PC-9 (cell line): ENCODE results near the gene CA6. TPM values are rescaled to one million over a fixed set of nuclear protein-coding genes. Genes with fewer than 3 reads are reported as not detected.

Source experiments
- BruUV-seq: library from RNA; stranded (reverse); fragments of 400-500 nt; replicated peaks from 2 replicates; lab custom pipeline; 2021; lab: Mats Ljungman, UMichigan
- CTCF ChIA-PET: fragments of 300-600 bp; sonication (Branson Sonifier 250); formaldehyde crosslinking; loops from one replicate; lab custom pipeline; 2022; ENCODE audit warnings: antibody characterized with exemption; lab: Charles Lee
- POLR2A ChIA-PET: fragments of 300-600 bp; sonication (Branson Sonifier 250); formaldehyde crosslinking; loops from one replicate; lab custom pipeline; 2022; ENCODE audit warnings: antibody characterized with exemption; ENCODE audit not compliant: unreplicated experiment; lab: Charles Lee
- DNase-seq, 2 experiments: peaks; one replicate each; pipeline versions ENCODE4 v3.0.0 to v3.0.0-alpha.2; 2015 to 2022; ENCODE audit warnings: mixed read lengths in 1 of 2
- H2AFZ ChIP-seq: fragments of 200-600 bp; sonication (generic); 2 replicates; pipeline ENCODE4 v1.8.1; 2017; ENCODE audit warnings: antibody characterized with exemption
- H3F3A ChIP-seq: fragments of 200-600 bp; sonication (generic); 2 replicates; pipeline ENCODE4 v1.8.1; 2017; ENCODE audit warnings: antibody characterized with exemption, mild to moderate bottlenecking, low read depth; ENCODE audit not compliant: insufficient read depth
- H3K27ac ChIP-seq: fragments of 200-600 bp; sonication (generic); 2 replicates; pipeline ENCODE4 v1.6.1; 2016; ENCODE audit warnings: mixed run types
- H3K27me3 ChIP-seq: fragments of 200-600 bp; sonication (generic); 2 replicates; pipeline ENCODE4 v1.6.1; 2016; ENCODE audit warnings: low read depth, mixed run types; ENCODE audit not compliant: insufficient read depth
- H3K36me3 ChIP-seq: fragments of 200-600 bp; sonication (generic); 2 replicates; pipeline ENCODE4 v1.6.1; 2016; ENCODE audit warnings: low read depth, mixed run types
- H3K4me1 ChIP-seq: fragments of 200-600 bp; sonication (generic); replicated peaks from 2 replicates; pipeline ENCODE4 v1.6.1; 2016; ENCODE audit warnings: mixed run types; ENCODE audit not compliant: insufficient read depth
- H3K4me2 ChIP-seq: fragments of 200-600 bp; sonication (generic); 2 replicates; pipeline ENCODE4 v1.6.1; 2017; ENCODE audit warnings: mixed run types
- H3K4me3 ChIP-seq: fragments of 200-600 bp; sonication (generic); 2 replicates; pipeline ENCODE4 v1.6.1; 2016; ENCODE audit warnings: mixed run types
- H3K79me2 ChIP-seq: fragments of 200-600 bp; sonication (generic); 2 replicates; pipeline ENCODE4 v1.6.1; 2017; ENCODE audit warnings: low read depth, mixed run types
- H3K9me2 ChIP-seq: fragments of 200-600 bp; sonication (generic); 2 replicates; pipeline ENCODE4 v1.8.1; 2017; ENCODE audit warnings: mild to moderate bottlenecking; ENCODE audit not compliant: insufficient read depth
- H3K9me3 ChIP-seq: fragments of 200-600 bp; sonication (generic); 2 replicates; pipeline ENCODE4 v1.8.1; 2016; ENCODE audit warnings: low read depth; ENCODE audit not compliant: insufficient read depth
- H4K20me1 ChIP-seq: fragments of 200-600 bp; sonication (generic); 2 replicates; pipeline ENCODE4 v1.8.1; 2017; ENCODE audit not compliant: insufficient read depth
- EZH2 ChIP-seq: fragments of 200-600 bp; sonication (generic); IDR thresholded peaks from 2 replicates; pipeline ENCODE4 v1.8.0; 2017; ENCODE audit warnings: antibody characterized with exemption, low read depth
- intact Hi-C: fragments of 100-400 bp; cut with micrococcal nuclease; formaldehyde crosslinking; loops from one replicate; pipeline ENCODE4 v1.10.0; 2022; ENCODE audit not compliant: unreplicated experiment
- total RNA-seq: library from RNA; stranded (reverse); gene quantifications from 2 replicates; pipeline ENCODE4 v1.2.3, GENCODE V29; 2021
- TF ChIP-seq, protein P1 (sequence below): fragments of 200-600 bp; sonication (generic); conservative IDR thresholded peaks from 2 replicates; pipeline ENCODE4 v1.6.1; 2017; ENCODE audit warnings: mixed run types, antibody characterized with exemption, mild to moderate bottlenecking, moderate library complexity

CA6 gene
- total RNA-seq, 1 experiment from 2014 or later = not detected

DNA sequence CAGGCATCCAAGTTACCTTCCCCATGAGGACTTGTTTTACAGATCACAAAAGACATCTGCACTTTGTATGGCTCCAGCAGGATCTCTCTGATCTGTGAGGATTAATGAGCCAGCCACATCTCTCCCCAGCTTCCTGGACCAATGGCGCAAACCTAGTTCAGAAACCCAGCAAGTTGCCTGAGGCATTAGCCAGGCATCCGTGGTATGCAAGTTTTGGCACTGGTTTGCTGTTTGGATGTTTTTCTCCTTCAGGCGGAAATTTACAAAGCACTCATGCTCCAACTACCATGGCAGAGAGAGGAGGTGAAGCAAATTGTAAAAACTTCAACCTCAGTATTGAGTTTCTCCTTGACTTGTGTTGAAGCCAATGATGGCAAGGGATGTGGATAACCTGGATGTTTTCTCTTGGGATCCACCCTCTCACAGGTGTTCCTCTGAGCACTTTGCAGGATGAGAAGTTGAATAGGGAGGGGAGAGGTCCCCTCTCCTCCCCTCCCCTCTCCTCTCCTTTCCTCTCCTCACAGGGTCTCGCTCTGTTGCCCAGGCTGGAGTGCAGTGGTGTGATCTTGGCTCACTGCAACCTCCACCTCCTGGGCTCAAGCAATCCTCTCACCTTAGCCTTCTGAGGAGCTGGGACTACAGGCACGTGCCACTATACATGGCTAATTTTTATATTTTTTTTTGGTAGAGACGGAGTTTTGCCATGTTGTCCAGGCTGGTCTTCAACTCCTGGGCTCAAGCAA, 41.6 kb upstream of the CA6 start:
- Histone ChIP-seq H3K36me3 (no peaks in the 10 kb centered on the region), H2AFZ (no peak overlapping the region), H3K79me2 (no peaks in the 10 kb centered on the region), H3K27me3 (no peaks in the 10 kb centered on the region), H3K27ac (peak overlapping the region; percentile 89), H3K4me1 (peaks cover 33% of the 10 kb centered on the region), H3F3A (peaks cover 24% of the 10 kb centered on the region), H3K9me3 (no peaks in the 10 kb centered on the region), H3K4me2 (peak overlapping the region; percentile 57), H4K20me1 (no peaks in the 10 kb centered on the region), H3K9me2 (no peaks in the 10 kb centered on the region), H3K4me3 (no peak overlapping the region)
- ChIA-PET CTCF (no interaction called here), POLR2A (interaction anchor here (0.6 to 0.7 kb wide), 2 partner anchors 30 to 176 kb away, joined by 3 to 4 read pairs; no protein-coding TSS in a partner anchor)
- peak; percentile 91 to 92 for DNase-seq
- intact Hi-C loops = loop anchor here (1.0 kb wide), 3 partner anchors 24 to 46 kb away; no protein-coding TSS in a partner anchor
- TF ChIP-seq, protein P1, sequence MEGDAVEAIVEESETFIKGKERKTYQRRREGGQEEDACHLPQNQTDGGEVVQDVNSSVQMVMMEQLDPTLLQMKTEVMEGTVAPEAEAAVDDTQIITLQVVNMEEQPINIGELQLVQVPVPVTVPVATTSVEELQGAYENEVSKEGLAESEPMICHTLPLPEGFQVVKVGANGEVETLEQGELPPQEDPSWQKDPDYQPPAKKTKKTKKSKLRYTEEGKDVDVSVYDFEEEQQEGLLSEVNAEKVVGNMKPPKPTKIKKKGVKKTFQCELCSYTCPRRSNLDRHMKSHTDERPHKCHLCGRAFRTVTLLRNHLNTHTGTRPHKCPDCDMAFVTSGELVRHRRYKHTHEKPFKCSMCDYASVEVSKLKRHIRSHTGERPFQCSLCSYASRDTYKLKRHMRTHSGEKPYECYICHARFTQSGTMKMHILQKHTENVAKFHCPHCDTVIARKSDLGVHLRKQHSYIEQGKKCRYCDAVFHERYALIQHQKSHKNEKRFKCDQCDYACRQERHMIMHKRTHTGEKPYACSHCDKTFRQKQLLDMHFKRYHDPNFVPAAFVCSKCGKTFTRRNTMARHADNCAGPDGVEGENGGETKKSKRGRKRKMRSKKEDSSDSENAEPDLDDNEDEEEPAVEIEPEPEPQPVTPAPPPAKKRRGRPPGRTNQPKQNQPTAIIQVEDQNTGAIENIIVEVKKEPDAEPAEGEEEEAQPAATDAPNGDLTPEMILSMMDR = no peak
- no peak for TF ChIP-seq EZH2
- no TSS peak for BruUV-seq

DNA sequence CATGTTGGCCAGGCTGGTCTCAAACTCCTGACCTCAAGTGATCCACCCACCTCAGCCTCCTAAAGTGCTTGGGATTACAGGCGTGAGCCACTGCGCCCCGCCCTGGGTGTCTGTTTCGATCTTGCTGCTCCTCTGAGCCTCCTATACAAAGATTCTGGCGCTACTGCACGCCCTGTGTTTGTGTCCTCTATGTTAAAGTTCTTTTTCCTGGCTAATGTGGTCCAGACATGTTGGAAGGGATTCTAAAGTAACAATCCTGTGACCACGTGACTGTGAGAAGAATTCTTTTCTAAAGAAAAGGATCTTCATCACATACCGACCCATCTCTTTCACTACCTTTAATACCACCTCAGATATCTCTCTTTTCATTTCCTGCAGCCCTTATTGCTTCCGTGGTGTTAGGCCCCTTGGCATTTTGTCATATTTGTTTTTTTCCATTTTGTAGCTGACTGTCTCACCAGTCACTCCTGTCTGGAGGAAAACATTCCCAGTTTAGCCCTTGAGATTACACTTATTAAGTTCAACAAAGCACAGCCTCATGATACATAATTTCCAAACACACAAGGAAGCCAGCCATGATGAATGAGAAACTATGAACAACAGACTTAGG, 40.0 kb upstream of the CA6 start:
- no peaks in the 10 kb centered on the region for H3K9me2 ChIP-seq
- intact Hi-C loops = no loop called here
- CTCF ChIA-PET = interaction anchor here (0.6 kb wide), 1 partner anchor 73 kb away, joined by 3 read pairs; no protein-coding TSS in a partner anchor
- no peak overlapping the region for H2AFZ ChIP-seq
- BruUV-seq = no TSS peak
- DNase-seq = no peak
- no peaks in the 10 kb centered on the region for H3K36me3 ChIP-seq
- no peak overlapping the region for H3K27ac ChIP-seq
- no peak overlapping the region for H3K4me2 ChIP-seq
- POLR2A ChIA-PET = interaction anchor here (0.7 kb wide), 1 partner anchor 99 kb away, joined by 3 read pairs; no protein-coding TSS in a partner anchor
- H3K9me3 ChIP-seq = no peaks in the 10 kb centered on the region
- no peaks in the 10 kb centered on the region for H4K20me1 ChIP-seq
- peaks cover 28% of the 10 kb centered on the region for H3K4me1 ChIP-seq
- no peak for TF ChIP-seq EZH2
- TF ChIP-seq, protein P1 = no peak
- H3F3A ChIP-seq = peaks cover 24% of the 10 kb centered on the region
- H3K79me2 ChIP-seq = no peaks in the 10 kb centered on the region
- no peak overlapping the region for H3K4me3 ChIP-seq
- no peaks in the 10 kb centered on the region for H3K27me3 ChIP-seq

DNA sequence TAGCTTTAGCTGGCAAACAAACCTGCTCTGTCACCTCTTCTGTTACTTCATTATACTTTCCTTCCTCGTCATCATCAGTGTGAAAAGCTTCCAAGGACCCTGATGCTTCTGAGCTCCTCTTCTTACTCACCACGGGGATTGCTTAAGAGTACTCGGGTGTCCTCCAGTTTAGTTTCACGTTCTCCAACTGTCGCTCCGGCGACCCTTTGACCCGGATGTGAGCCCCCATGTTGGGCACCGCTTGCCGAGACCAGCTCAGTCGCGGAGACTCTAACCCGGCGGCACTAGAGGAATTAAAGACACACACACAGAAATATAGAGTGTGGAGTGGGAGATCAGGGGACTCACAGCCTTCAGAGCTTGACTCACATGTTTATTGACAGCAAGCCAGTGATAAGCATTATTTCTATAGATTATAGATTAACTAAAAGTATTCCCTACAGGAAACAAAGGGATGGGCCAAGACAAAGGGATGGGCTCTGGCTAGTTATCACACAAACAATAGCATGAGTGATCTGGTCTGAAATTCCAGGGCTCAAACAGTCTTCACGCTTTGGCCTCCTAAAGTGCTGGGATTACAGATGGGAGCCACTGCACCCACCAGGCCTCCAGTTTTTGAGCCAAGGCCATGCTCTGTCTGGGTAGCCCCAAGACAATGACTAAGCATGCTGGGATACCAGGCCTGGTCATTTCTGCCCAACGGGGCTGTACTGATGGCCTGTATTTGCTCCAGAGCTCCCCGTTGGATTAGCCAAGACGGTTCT, 37.1 kb upstream of the CA6 start:
- BruUV-seq = no TSS peak
- CTCF ChIA-PET = no interaction called here
- H2AFZ ChIP-seq = no peak overlapping the region

More for the DNA sequence above, 37.1 kb upstream of the CA6 start:
- Histone ChIP-seq H3K9me3 (no peaks in the 10 kb centered on the region), H3K36me3 (no peaks in the 10 kb centered on the region), H4K20me1 (no peaks in the 10 kb centered on the region), H3K4me1 (peaks cover 14% of the 10 kb centered on the region), H3K79me2 (no peaks in the 10 kb centered on the region), H3F3A (peaks cover 10% of the 10 kb centered on the region), H3K9me2 (no peaks in the 10 kb centered on the region), H3K4me3 (no peak overlapping the region), H3K4me2 (no peak overlapping the region), H3K27me3 (no peaks in the 10 kb centered on the region), H3K27ac (no peak overlapping the region)
- POLR2A ChIA-PET = interaction anchor here (0.6 kb wide), 1 partner anchor 292 kb away, joined by 3 read pairs; no protein-coding TSS in a partner anchor
- TF ChIP-seq EZH2 = no peak
- TF ChIP-seq, protein P1 = no peak
- intact Hi-C loops = no loop called here
- no peak for DNase-seq
